ENCODE results near the gene CZIB. TPM values are rescaled to one million over a fixed set of nuclear protein-coding genes. Genes with fewer than 3 reads are reported as not detected.
A peak's percentile ranks its signal among the peaks of the same experiment; 100 is the strongest.

The CZIB gene
- total and polyA plus RNA-seq, 2 of the 13 experiments (the other 11 are each of a cell fraction or from before 2014, with no cell fraction given) = 49.2 to 67.0 TPM

DNA sequence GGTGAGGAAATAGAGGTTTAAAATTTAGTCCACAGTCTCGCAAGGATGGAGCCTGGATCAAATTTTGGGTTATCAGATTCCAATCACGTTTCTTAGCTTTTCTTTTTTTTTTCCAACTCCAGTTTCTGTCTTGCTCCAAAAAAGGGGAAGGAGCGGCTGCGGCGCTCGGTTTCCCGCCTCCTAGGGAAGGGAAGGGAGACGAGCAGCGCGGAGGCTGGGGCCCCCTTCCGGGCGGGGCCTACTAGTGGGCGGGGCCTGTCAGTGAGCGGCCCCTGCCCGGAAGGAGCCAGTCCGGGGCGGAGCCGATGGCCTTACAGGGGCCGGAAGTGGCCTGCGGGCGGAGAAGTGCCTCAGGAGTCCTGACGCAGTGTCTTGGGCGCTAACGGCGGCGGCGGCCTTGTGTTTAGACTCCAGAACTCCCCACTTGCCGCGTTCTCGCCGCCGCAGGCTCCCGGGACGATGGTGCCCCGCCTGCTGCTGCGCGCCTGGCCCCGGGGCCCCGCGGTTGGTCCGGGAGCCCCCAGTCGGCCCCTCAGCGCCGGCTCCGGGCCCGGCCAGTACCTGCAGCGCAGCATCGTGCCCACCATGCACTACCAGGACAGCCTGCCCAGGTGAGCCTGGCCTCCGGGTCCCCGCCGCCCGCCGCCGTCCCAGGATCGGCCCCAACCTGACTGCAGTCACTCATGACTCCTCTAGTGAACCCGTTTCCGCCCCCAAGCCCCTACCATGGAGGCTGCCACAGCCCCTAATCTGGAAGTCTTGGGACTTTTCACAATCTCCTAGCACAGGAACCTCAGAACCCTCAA is 23.7 kb downstream of the CZIB start, which contains the start of gene CPT2 (continued):
- TF ChIP-seq, protein P1, sequence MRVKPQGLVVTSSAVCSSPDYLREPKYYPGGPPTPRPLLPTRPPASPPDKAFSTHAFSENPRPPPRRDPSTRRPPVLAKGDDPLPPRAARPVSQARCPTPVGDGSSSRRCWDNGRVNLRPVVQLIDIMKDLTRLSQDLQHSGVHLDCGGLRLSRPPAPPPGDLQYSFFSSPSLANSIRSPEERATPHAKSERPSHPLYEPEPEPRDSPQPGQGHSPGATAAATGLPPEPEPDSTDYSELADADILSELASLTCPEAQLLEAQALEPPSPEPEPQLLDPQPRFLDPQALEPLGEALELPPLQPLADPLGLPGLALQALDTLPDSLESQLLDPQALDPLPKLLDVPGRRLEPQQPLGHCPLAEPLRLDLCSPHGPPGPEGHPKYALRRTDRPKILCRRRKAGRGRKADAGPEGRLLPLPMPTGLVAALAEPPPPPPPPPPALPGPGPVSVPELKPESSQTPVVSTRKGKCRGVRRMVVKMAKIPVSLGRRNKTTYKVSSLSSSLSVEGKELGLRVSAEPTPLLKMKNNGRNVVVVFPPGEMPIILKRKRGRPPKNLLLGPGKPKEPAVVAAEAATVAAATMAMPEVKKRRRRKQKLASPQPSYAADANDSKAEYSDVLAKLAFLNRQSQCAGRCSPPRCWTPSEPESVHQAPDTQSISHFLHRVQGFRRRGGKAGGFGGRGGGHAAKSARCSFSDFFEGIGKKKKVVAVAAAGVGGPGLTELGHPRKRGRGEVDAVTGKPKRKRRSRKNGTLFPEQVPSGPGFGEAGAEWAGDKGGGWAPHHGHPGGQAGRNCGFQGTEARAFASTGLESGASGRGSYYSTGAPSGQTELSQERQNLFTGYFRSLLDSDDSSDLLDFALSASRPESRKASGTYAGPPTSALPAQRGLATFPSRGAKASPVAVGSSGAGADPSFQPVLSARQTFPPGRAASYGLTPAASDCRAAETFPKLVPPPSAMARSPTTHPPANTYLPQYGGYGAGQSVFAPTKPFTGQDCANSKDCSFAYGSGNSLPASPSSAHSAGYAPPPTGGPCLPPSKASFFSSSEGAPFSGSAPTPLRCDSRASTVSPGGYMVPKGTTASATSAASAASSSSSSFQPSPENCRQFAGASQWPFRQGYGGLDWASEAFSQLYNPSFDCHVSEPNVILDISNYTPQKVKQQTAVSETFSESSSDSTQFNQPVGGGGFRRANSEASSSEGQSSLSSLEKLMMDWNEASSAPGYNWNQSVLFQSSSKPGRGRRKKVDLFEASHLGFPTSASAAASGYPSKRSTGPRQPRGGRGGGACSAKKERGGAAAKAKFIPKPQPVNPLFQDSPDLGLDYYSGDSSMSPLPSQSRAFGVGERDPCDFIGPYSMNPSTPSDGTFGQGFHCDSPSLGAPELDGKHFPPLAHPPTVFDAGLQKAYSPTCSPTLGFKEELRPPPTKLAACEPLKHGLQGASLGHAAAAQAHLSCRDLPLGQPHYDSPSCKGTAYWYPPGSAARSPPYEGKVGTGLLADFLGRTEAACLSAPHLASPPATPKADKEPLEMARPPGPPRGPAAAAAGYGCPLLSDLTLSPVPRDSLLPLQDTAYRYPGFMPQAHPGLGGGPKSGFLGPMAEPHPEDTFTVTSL (CRISPR knock-in tag; IDR thresholded peaks at IDR 0.05; ENCODE audit: borderline replicate concordance) = no peak; the same call in 1 of the 2 replicates
- peak; percentile 74 for TF ChIP-seq PHF20 (CRISPR knock-in tag; IDR thresholded peaks at IDR 0.05)
- no peak for TF ChIP-seq SP140L (CRISPR knock-in tag; IDR thresholded peaks at IDR 0.05; ENCODE audit: borderline replicate concordance)
- TF ChIP-seq ZBTB21 (CRISPR knock-in tag; IDR thresholded peaks at IDR 0.05) = no peak
- no peak for TF ChIP-seq LBX2 (CRISPR knock-in tag; IDR thresholded peaks at IDR 0.05; ENCODE audit: borderline replicate concordance)
- peak; percentile 93 for TF ChIP-seq GABPB1 (CRISPR knock-in tag; IDR thresholded peaks at IDR 0.05)
- TF ChIP-seq GATAD1 (CRISPR knock-in tag; IDR thresholded peaks at IDR 0.05) = 0 out of 2 replicates have a peak, but pooled peaks have one; percentile 56
- no peak for TF ChIP-seq ZNF782 (CRISPR knock-in tag; IDR thresholded peaks at IDR 0.05; ENCODE audit: borderline replicate concordance)
- peak; percentile 52; the same call in 1 of the 2 replicates for TF ChIP-seq ZNF563 (CRISPR knock-in tag; IDR thresholded peaks at IDR 0.05)
- TF ChIP-seq ZNF709 (CRISPR knock-in tag; IDR thresholded peaks at IDR 0.05) = peak; percentile 29; the same call in 1 of the 2 replicates
- no peak for TF ChIP-seq KLF11 (CRISPR knock-in tag; IDR thresholded peaks at IDR 0.05)
- TF ChIP-seq ZNF180 (CRISPR knock-in tag; IDR thresholded peaks at IDR 0.05; ENCODE audit: borderline replicate concordance, low read depth) = no peak
- TF ChIP-seq, protein P2, sequence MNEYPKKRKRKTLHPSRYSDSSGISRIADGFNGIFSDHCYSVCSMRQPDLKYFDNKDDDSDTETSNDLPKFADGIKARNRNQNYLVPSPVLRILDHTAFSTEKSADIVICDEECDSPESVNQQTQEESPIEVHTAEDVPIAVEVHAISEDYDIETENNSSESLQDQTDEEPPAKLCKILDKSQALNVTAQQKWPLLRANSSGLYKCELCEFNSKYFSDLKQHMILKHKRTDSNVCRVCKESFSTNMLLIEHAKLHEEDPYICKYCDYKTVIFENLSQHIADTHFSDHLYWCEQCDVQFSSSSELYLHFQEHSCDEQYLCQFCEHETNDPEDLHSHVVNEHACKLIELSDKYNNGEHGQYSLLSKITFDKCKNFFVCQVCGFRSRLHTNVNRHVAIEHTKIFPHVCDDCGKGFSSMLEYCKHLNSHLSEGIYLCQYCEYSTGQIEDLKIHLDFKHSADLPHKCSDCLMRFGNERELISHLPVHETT (CRISPR knock-in tag; conservative IDR thresholded peaks at IDR 0.05) = no peak
- TF ChIP-seq PAF1 (CRISPR knock-in tag; IDR thresholded peaks at IDR 0.05) = no peak

Data from HepG2 (cell line).